HG02840 (cell line): Measurements from ENCODE around the gene RAB22A.
A peak's percentile ranks its signal among the peaks of the same experiment; 100 is the strongest.

Source experiments
- ATAC-seq: cut with Tn5 transposase; IDR thresholded peaks from one replicate; pipeline ENCODE4 v1.9.1; 2021; ENCODE audit warnings: mild to moderate bottlenecking, moderate library complexity, moderate number of reproducible peaks; ENCODE audit not compliant: unreplicated experiment, low FRiP score

The RAB22A gene

GRCh38 chr20:58297394-58297793, 12.1 kb upstream of the RAB22A start:
- ATAC-seq, result no peak

GRCh38 chr20:58300321-58300720, 9.2 kb upstream of the RAB22A start:
- ATAC-seq, result no peak

GRCh38 chr20:58303547-58303946, 6.0 kb upstream of the RAB22A start:
- ATAC-seq, result no peak

GRCh38 chr20:58305061-58305460, 4.5 kb upstream of the RAB22A start:
- no peak for ATAC-seq

GRCh38 chr20:58306421-58307261, 2.9 kb upstream of the RAB22A start:
- ATAC-seq, result no peak

- ATAC-seq, result no peak
Observed at GRCh38 chr20:58307270-58307669, 2.2 kb upstream of the RAB22A start.

- ATAC-seq, result no peak
Observed at GRCh38 chr20:58308290-58308679, 1.2 kb upstream of the RAB22A start.

- peak; percentile 36 for ATAC-seq
Observed at GRCh38 chr20:58308680-58309527, 611 bp upstream of the RAB22A start.

GRCh38 chr20:58310291-58310782, 822 bp downstream of the RAB22A start:
- no peak for ATAC-seq

- ATAC-seq, result no peak
Observed at GRCh38 chr20:58312836-58313235, 3.3 kb downstream of the RAB22A start.

GRCh38 chr20:58313396-58313795, 3.9 kb downstream of the RAB22A start:
- ATAC-seq, result no peak

- ATAC-seq, result no peak
Observed at GRCh38 chr20:58321205-58321604, 11.7 kb downstream of the RAB22A start.

GRCh38 chr20:58322083-58322482, 12.6 kb downstream of the RAB22A start:
- no peak for ATAC-seq

GRCh38 chr20:58325912-58326311, 16.4 kb downstream of the RAB22A start:
- no peak for ATAC-seq

GRCh38 chr20:58327211-58327610, 17.7 kb downstream of the RAB22A start:
- ATAC-seq, result no peak

GRCh38 chr20:58328836-58329235, 19.3 kb downstream of the RAB22A start:
- no peak for ATAC-seq

GRCh38 chr20:58329711-58330110, 20.2 kb downstream of the RAB22A start:
- ATAC-seq, result no peak

- ATAC-seq, result no peak
Observed at GRCh38 chr20:58330249-58330648, 20.7 kb downstream of the RAB22A start.

GRCh38 chr20:58330687-58331086, 21.2 kb downstream of the RAB22A start:
- no peak for ATAC-seq

- ATAC-seq, result no peak
Observed at GRCh38 chr20:58331961-58332551, 22.5 kb downstream of the RAB22A start.

GRCh38 chr20:58339741-58340140, 30.2 kb downstream of the RAB22A start:
- no peak for ATAC-seq
